Non-pigmented ciliary epithelial cell (primary cell): ENCODE measurements around the gene PCDHB12.
"Not testable (repeated sequence)": the region's sequence is repeated elsewhere in the genome, so short reads cannot be mapped to it uniquely, and the experiment has no call there.

Source experiments
- DNase-seq: peaks from one replicate; pipeline ENCODE4 v3.0.0-alpha.2; 2010; ENCODE audit warnings: low read depth

PCDHB12 gene

GRCh38 chr5:141208478-141208877 is at the start of gene PCDHB12:
PCDHB12 (plus strand) TSS chr5:141208719; CDS start chr5:141208908, 189 bp downstream.
- no peak for DNase-seq

DNA sequence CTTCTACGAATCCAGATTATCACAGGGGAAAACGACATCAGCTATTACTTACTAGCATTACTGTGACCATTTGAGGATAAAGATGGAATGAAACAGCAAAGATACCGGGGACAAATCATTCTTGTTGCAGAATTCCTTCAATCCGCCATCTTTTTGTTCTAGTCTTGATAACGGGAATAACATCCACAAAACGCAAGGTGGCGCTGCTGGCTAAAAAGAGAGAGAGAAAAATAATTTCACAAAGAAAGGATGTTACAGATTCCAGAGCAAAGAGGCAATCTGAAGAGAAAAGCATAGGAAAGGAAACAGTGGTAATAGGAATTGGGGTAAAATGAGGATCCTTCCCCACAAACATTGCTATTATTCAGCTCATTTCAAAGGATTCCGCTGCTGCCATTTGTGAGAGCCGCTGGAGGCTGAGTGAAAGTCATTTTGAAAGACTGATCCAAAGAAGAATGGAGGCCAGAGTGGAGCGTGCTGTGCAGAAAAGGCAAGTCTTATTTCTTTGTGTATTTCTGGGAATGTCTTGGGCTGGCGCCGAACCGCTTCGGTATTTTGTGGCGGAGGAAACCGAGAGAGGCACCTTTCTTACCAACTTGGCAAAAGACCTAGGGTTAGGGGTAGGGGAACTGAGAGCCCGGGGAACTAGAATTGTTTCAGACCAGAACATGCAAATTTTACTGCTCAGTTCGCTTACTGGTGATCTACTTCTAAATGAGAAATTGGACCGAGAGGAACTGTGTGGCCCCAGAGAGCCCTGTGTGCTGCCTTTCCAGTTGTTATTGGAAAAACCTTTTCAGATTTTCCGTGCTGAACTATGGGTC is 35.9 kb upstream of the PCDHB12 start, which contains the start of gene PCDHB7:
TSS of gene PCDHB7 (plus strand) at position 264 of the 824 bp plus-strand sequence. CDS start at position 456, 192 bp downstream.
- DNase-seq = no peak

- not testable (repeated sequence) for DNase-seq
These were observed 34.0 kb upstream of the PCDHB12 start for GRCh38 chr5:141174291-141175104.

DNA sequence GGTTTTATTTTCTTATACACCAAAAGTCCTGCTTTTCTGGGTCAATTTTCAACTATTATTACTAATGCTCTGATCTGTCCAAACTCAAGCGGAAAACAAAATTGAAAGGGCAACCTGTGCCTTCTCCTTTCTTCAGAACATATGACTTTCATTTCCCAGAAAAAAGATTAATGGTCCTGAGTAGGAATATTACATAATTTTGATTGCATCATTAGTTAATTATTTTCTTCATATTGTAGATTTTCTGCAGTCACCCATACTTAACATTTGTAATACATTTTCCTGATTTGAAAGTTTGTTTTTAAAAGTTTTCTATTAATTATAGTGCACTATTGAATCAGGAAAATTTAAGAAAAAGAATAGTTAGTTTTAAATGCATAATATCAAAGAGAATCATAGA is 32.6 kb upstream of the PCDHB12 start:
- DNase-seq = no peak

GRCh38 chr5:141177577-141178191 is 30.8 kb upstream of the PCDHB12 start, which contains the start of gene PCDHB8:
PCDHB8 (plus strand) TSS chr5:141177790; CDS start chr5:141178035, 245 bp downstream.
- DNase-seq = not testable (repeated sequence)

GRCh38 chr5:141179371-141179770 is 29.1 kb upstream of the PCDHB12 start:
- DNase-seq = not testable (repeated sequence)

GRCh38 chr5:141179876-141180275 is 28.6 kb upstream of the PCDHB12 start:
- DNase-seq = not testable (repeated sequence)

GRCh38 chr5:141180313-141180712 is 28.2 kb upstream of the PCDHB12 start:
- no peak for DNase-seq

- no peak for DNase-seq
These were observed 26.3 kb upstream of the PCDHB12 start, which contains the start of gene PCDHB16 for GRCh38 chr5:141182248-141182647. PCDHB16 (plus strand) TSS chr5:141182387; CDS start chr5:141182560, 173 bp downstream.

- DNase-seq = not testable (repeated sequence)
These were observed 24.2 kb upstream of the PCDHB12 start for GRCh38 chr5:141184117-141184855.

GRCh38 chr5:141186897-141187512 is 21.5 kb upstream of the PCDHB12 start, which contains the start of gene PCDHB9:
PCDHB9 (plus strand) TSS chr5:141187161; CDS start chr5:141187319, 158 bp downstream.
- DNase-seq = no peak

DNA sequence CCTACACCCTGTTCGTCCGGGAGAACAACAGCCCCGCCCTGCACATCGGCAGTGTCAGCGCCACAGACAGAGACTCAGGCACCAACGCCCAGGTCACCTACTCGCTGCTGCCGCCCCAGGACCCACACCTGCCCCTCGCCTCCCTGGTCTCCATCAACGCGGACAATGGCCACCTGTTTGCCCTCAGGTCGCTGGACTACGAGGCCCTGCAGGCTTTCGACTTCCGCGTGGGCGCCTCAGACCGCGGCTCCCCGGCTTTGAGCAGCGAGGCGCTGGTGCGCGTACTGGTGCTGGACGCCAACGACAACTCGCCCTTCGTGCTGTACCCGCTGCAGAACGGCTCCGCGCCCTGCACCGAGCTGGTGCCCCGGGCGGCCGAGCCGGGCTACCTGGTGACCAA is 19.8 kb upstream of the PCDHB12 start:
- not testable (repeated sequence) for DNase-seq

DNA sequence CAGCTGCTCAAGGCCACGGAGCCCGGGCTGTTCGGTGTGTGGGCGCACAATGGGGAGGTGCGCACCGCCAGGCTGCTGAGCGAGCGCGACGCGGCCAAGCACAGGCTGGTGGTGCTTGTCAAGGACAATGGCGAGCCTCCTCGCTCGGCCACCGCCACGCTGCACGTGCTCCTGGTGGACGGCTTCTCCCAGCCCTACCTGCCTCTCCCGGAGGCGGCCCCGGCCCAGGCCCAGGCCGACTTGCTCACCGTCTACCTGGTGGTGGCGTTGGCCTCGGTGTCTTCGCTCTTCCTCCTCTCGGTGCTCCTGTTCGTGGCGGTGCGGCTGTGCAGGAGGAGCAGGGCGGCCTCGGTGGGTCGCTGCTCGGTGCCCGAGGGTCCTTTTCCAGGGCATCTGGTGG is 19.4 kb upstream of the PCDHB12 start:
- not testable (repeated sequence) for DNase-seq

GRCh38 chr5:141192110-141192725 is 16.3 kb upstream of the PCDHB12 start, which contains the start of gene PCDHB10:
PCDHB10 (plus strand) TSS chr5:141192353; CDS start chr5:141192553, 200 bp downstream.
- DNase-seq = no peak

DNA sequence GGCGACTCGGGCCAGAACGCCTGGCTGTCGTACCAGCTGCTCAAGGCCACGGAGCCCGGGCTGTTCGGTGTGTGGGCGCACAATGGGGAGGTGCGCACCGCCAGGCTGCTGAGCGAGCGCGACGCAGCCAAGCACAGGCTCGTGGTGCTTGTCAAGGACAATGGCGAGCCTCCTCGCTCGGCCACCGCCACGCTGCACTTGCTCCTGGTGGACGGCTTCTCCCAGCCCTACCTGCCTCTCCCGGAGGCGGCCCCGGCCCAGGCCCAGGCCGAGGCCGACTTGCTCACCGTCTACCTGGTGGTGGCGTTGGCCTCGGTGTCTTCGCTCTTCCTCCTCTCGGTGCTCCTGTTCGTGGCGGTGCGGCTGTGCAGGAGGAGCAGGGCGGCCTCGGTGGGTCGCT is 14.2 kb upstream of the PCDHB12 start:
- DNase-seq = not testable (repeated sequence)

GRCh38 chr5:141196363-141196762 is 12.2 kb upstream of the PCDHB12 start:
- no peak for DNase-seq

- no peak for DNase-seq
These were observed 8.9 kb upstream of the PCDHB12 start, which contains the start of gene PCDHB11 for GRCh38 chr5:141199359-141200235. PCDHB11 (plus strand) TSS chr5:141199627; CDS start chr5:141199775, 148 bp downstream.

DNA sequence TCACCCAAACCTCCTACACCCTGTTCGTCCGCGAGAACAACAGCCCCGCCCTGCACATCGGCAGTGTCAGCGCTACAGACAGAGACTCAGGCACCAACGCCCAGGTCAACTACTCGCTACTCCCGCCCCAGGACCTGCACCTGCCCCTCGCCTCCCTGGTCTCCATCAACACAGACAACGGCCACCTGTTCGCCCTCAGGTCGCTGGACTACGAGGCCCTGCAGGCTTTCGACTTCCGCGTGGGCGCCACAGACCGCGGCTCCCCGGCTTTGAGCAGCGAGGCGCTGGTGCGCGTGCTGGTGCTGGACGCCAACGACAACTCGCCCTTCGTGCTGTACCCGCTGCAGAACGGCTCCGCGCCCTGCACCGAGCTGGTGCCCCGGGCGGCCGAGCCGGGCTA is 7.4 kb upstream of the PCDHB12 start:
- not testable (repeated sequence) for DNase-seq

- not testable (repeated sequence) for DNase-seq
These were observed 6.9 kb upstream of the PCDHB12 start for GRCh38 chr5:141201646-141202045.
